Stimulated activated CD4-positive, alpha-beta T cell treated with anti-CD3 and anti-CD28 coated beads, Interleukin-1b, Interleukin-23, amount 100 ng/mL, for 1 hour (primary cell): ENCODE measurements around the gene RAB3D.
"Not testable (repeated sequence)": the region's sequence is repeated elsewhere in the genome, so short reads cannot be mapped to it uniquely, and the experiment has no call there.

ENCODE experiments used
- DNase-seq, 2 donors: peaks; one replicate each; pipeline ENCODE4 v3.0.0-alpha.2; 2020; ENCODE audit warnings: low read depth in 2 of 2

The RAB3D gene

GRCh38 chr19:11338121-11338520 is 1.3 kb downstream of the RAB3D start:
- DNase-seq: no peak

- no peak for DNase-seq
Measured at GRCh38 chr19:11337080-11337479, 2.4 kb downstream of the RAB3D start.

- no peak for DNase-seq
Measured at GRCh38 chr19:11335449-11336146, 3.9 kb downstream of the RAB3D start.

- DNase-seq: not testable (repeated sequence)
Measured at GRCh38 chr19:11333838-11334237, 5.6 kb downstream of the RAB3D start.

DNA sequence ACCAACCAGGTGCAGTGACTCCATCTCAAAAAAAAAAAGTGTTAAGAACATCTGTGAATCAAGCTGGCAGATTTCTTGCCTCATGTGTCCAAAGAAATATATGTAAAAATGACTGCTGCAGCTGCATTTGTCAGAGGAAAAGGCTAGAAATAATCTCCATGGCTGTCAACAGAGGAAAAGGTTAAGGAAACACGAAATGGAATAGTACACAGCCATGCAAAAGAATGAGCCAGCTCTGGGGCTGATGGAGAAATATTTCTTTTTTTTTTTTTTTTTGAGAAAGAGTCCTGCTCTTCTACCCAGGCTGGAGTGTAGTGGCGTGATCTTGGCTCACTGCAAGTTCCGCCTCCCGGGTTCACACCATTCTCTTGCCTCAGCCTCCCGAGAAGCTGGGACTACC is 6.6 kb downstream of the RAB3D start:
- DNase-seq: no peak

- DNase-seq: no peak
Measured at GRCh38 chr19:11331502-11331901, 8.0 kb downstream of the RAB3D start.

- no peak for DNase-seq
Measured at GRCh38 chr19:11330127-11330526, 9.3 kb downstream of the RAB3D start.

DNA sequence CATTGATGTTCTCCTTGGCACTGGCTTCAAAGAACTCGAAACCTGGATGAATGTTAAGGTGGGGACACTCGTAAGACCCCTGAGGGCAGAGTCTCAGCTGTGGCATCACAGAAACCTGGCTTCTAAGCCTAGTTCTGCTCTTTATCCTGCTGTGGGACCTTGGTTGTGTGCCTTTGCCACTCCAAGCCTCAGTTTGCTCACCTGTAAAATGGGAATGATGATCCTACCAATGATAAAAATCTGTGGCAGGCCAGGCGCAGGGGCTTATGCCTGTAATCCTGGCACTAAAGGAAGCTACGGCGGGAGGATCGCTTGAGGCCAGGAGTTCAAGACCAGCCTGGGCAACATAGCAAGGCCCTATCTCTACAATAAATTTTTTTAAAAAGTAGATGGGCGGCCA is 13.9 kb downstream of the RAB3D start:
- no peak for DNase-seq

DNA sequence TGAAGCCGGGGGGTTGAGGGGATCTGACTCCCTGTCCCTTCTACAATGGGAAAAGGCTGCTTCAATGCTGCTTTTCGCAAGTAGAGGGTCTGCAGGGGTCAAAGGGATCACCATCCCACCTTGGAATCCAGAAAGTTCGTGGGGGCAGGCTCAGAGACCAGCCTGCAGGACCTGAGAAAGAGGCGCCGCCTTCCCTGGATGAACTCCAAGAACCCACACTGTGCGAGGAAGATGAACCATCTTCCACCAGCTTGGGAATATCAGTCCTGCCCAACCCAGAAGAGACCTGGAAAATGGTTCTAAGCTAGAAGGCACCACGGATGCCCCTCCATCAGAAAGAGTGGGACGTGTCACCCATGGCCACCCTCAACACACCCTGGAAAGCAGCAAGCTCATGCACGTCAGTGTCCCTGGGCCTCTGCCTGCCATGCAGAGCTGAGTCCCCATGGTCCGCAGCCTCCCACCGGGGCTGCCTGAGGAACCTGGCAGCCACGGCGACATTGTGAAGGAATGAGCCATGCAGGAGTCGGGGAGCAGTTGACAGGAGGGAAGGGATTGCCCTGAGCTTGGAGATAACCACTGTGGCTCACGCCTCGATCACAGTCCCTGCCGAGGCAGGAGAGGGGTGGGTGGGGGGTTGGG is 14.6 kb downstream of the RAB3D start:
- no peak for DNase-seq

GRCh38 chr19:11324079-11324661 is 15.3 kb downstream of the RAB3D start:
- DNase-seq: no peak

DNA sequence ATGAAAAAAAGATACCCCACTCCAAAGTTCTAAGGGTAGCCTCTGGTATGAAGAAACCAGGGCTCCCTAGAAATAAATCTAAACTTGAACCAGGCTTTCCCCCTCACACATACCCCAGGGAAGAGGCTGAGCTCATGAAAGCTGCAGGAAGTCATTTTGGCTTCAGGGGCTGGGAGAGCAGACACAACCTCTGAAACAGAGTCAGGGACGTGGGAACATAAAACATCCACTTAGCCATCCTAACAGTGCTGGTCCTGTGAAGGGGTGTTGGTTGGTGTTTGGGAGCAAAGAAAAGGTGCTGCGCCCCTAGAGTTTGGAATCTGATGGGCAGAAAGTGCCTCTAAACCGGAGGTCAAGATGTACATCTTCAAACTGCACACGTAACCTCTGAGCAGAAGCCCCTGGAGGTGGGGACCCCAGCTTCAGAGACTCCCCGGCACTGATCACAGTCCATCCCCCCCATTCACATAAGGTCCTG is 15.8 kb downstream of the RAB3D start:
- no peak for DNase-seq

DNA sequence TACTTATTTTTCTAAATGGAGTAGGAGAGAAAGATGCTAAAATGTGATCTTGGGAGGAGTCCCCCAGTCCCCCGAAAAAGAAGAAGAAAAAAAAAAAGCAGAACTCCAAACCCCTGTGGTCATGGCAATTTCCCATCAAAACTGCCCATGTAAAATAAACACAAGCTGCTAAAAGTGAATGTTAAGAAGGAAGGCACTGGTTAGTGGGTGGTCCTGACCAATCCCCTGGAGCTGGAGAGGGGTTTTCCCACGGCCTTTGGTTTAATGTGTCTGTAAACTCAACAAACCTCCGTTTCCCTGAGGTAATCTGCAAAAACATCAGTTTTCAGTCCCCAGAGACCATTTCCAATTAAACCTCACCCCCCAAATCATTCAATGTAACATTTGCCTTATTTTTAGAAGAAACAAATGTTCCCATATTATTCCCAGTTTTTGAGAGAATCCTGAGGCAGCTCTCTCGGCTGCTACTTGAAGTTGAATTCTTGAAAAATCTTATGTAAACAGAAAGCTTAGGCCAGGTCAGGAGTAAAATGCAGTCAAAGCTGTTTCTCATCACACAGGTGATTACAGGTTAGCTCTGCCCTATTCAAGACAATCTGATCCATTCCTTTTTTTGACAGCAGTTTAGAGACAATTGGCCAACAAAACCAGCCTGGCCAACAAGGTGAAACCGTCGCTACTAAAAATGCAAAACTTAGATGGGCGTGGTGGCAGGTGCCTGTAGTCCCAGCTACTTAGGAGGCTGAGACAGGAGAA is 17.0 kb downstream of the RAB3D start:
- no peak for DNase-seq

- no peak for DNase-seq
Measured at GRCh38 chr19:11321191-11322126, 18.0 kb downstream of the RAB3D start.

DNA sequence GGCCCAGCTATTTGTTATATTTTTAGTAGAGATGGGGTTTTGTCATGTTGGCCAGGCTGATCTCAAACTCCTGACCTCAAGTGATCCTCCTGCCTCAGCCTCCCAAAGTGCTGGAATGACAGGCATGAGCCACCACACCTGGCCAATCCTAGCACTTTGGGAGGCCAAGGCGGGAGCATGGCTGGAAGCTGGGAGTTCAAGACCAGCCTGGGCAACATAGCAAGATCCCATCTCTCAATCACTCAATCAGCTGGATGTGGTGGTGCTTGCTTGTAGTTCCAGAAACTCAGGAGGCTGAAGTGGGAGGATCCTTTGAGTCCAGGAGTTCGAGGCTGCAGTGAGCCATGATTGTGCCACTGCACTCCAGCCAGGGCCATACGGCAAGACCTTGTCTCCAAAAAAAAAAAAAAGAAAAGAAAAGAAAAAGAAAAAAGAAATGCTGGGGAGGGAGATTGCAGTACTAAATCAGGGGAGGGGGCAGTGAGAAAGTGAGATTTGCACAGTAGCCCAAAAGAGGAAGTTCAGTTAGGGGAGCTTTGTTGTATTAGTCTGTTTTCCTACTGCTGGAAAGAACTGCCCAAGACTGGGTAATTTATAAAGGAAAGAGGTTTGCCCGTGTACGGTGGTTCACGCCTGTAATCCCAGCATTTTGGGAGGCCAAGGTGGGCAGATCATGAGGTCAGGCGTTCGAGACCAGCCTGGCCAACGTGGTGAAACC is 19.0 kb downstream of the RAB3D start:
- DNase-seq: not testable (repeated sequence)

DNA sequence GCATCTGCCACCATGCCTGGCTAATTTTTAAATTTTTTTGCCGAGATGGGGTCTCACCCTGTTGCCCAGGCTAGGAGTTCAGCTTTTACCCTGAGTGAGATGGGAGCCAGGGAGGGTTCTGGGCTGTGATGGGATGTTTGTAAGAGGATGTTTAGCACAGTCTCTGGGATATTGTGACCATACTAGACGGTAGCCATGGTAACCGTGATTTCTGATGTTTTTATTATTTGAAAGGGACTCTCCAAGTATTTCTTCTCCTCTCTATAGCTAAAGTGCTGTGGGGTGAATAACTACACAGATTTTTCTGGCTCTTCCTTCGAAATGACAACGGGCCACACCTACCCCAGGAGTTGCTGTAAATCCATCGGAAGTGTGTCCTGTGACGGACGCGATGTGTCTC is 33.1 kb downstream of the RAB3D start:
- no peak for DNase-seq

DNA sequence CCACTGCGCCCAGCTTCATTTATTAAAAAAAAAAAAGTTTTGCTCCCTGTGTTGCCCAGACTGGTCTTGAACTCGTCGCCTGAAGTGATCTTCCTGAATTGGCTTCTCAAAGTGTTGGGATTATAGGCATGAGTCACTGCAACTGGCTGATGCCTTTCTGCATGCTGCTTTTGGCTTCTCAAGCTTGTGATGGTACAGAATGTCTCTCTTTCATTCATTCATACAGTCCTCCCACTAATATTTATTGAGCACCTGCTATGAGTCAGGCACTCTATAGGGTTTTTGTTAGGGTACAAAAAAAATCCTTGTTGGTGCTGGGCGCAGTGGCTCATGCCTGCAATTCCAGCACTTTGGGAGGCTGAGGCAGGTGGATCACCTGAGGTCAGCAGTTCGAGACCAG is 34.5 kb downstream of the RAB3D start:
- DNase-seq: no peak

DNA sequence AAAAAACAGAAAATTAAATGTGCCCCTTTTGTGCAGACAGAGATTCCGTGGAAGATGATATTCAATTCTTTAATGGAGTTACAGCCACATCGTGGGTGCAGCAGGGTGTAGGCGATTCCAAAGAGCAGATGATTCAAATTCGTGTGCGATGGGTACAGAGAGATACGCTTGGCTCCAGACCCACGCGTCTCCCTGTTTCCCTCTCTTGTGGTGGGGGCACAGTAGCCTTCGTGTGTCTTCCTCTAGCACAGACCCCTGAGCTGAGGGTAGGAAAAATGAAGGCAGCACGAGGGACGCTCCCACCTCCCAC is 38.7 kb downstream of the RAB3D start:
- no peak for DNase-seq

DNA sequence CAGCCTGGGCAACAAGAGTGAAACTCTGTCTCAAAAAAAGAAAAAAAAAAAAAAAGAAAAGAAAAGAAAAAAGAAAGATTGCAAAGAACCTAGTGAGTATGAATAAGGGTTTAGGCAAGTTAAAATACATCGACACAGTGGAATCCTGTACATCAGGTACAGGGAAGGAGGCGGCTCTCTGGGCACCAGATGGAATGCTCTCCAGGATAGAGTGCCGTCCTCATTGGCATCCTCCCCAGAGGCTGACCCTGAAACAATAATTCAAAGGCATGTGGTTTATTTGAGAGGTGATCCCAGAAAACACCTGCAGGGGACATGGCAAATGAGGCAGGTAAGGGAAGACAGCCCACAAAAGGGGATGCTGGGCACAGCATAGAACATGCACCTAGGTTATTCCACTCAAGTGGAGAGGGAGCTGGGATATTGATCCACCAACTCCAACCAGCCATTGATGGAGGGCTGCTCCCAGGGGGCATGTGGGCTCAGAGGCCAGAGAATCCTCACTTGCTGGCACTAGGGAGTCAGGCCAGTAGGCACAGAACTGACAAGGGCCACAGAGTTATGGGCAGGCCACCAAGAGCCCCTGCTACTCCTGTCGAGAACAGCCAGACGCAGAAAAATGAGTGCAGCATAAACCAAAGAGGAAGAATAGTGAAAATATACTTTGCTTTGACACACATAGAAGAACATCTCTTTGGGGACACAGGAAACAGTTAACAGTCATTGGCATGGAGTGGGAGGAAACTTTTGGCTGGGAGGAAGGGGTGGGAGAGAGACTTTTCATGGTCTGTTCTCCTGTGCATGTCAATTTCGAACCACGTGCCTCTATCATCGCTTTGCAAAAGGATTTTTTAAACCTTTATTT is 39.3 kb downstream of the RAB3D start:
- no peak for DNase-seq

DNA sequence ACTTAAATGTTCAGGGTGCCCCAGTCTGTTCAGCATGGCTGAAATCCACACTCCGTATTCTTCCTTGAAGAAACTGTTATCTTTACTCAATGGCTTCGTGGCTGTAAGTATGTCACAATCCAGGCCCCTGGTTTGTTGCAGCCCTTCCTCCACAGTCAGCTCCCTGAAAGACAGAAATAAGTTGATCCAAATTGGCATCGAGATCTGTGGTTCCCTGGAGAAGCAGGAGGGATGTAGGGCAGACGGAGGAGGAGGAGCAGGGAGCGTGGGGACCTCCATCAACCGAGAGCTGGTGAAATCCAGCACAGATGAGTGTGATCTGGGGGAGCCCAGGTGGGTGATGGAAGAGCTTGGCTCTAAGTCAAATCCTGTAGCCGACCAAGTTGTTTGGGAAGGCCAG is 43.2 kb downstream of the RAB3D start:
- no peak for DNase-seq

GRCh38 chr19:11295665-11296245 is 43.7 kb downstream of the RAB3D start, which contains the start of gene TSPAN16:
Gene TSPAN16, plus strand, starts transcription at chr19:11296160. Its CDS starts 138 bp downstream, at chr19:11296298.
- DNase-seq: no peak
